Esophagus muscularis mucosa (tissue), 3 donors: ENCODE results near the gene SGPP2.

Experiments used
- CTCF ChIP-seq, 3 experiments: fragments of 200-600 bp in 2 of 3; fragments of 450-650 bp in 1 of 3; sonication (generic) in 2 of 3; IDR thresholded peaks; one replicate each; pipeline ENCODE4 v1.5.1; 2017 to 2019; ENCODE audit warnings: antibody characterized with exemption in 3 of 3, mild to moderate bottlenecking in 2 of 3, moderate library complexity in 1 of 3
- POLR2AphosphoS5 ChIP-seq, 2 donors: sonication (generic); formaldehyde crosslinking; IDR thresholded peaks; one replicate each; pipeline ENCODE4 v1.6.1; 2017; ENCODE audit warnings: antibody characterized with exemption in 2 of 2

GRCh38 chr2:222548992-222549391, 124.6 kb downstream of the SGPP2 start:
- TF ChIP-seq POLR2AphosphoS5 (IDR thresholded peaks at IDR 0.05), result no peak
- TF ChIP-seq CTCF (IDR thresholded peaks at IDR 0.05), result no peak
